HepG2 (cell line): ENCODE results near the gene UTP11. TPM values are rescaled to one million over a fixed set of nuclear protein-coding genes. Genes with fewer than 3 reads are reported as not detected.

Experiments
- RBAK ChIP-seq: sonication (generic); formaldehyde crosslinking; IDR thresholded peaks from 2 replicates; pipeline ENCODE4 v1.5.1; 2020; ENCODE audit warnings: mild to moderate bottlenecking, missing genetic modification reagents
- polyA plus RNA-seq, 8 experiments: library from polyadenylated mRNA; depleted of rRNA in 3 of 8; stranded (reverse) in 7 of 8; unstranded in 1 of 8; fragments of >200 nt; fragmentation: Illumina TruSeq in 4 of 8; extraction: Trizol in 4 of 8; gene quantifications; 2 replicates each; pipeline versions ENCODE4 v1.2.1 to v1.2.3, GENCODE V29; 2011 to 2016; ENCODE audit warnings: low read depth in 4 of 8, missing spikeins in 1 of 8, mixed read lengths in 1 of 8; ENCODE audit not compliant: insufficient read depth in 1 of 8
- total RNA-seq, 5 experiments: library from RNA; depleted of rRNA; stranded (reverse); fragments of >200 nt; fragmentation: Illumina TruSeq; extraction: Trizol; gene quantifications; 2 replicates each; pipeline ENCODE4 v1.2.3, GENCODE V29; 2016; ENCODE audit warnings: low read depth in 1 of 5
- TF ChIP-seq, protein P1 (sequence below): sonication (generic); formaldehyde crosslinking; IDR thresholded peaks from 2 replicates; pipeline ENCODE4 v1.4.0; 2020; ENCODE audit warnings: missing genetic modification reagents
- TF ChIP-seq, protein P2 (sequence below): sonication (generic); formaldehyde crosslinking; conservative IDR thresholded peaks from 2 replicates; pipeline ENCODE4 v1.4.0; 2020; ENCODE audit warnings: mild to moderate bottlenecking, missing genetic modification reagents, moderate library complexity

Gene UTP11
- total and polyA plus RNA-seq, 2 of the 13 experiments (the other 11 are each of a cell fraction or from before 2014, with no cell fraction given) = 13.5 to 44.8 TPM

DNA sequence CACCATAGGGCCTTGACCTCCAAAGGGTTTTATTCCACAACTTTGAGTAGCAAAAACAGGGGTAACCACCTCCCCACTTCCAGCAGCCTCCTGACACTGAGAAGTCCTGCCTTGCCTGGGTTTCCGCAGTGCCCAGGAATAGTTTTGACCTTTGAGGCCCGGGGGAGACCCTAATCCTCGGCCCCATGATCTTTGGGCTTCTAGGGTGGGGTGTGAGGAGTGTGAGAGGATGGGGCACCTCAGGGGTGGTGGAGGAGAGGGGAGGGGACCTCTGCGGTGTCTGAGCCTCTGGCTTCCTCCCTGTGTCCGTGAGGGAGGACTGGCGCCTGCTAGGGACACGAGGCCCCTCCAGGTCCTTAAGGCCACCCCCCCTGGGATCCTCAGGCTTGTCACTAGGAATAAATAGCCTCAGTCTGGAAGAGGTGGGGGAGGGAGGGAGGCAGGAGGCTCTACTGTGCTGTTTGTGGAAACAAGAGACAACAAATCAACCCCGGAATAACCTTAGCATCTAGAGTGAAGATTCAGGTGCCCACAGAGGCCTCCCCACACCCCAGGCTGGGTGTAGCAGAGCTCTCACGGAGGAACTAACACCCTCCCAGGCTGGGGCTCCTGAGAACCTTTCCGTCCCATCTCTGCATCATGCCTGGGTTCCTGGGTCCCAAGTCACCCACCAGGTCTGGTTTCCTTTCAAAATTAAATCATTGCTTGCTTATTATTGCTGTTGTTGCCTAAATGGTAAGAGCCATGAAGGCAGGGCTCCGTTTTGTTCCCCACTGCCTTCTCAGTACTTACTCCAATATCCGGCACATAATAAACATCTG is 6.3 kb upstream of the UTP11 start (continued):
- TF ChIP-seq, protein P1, sequence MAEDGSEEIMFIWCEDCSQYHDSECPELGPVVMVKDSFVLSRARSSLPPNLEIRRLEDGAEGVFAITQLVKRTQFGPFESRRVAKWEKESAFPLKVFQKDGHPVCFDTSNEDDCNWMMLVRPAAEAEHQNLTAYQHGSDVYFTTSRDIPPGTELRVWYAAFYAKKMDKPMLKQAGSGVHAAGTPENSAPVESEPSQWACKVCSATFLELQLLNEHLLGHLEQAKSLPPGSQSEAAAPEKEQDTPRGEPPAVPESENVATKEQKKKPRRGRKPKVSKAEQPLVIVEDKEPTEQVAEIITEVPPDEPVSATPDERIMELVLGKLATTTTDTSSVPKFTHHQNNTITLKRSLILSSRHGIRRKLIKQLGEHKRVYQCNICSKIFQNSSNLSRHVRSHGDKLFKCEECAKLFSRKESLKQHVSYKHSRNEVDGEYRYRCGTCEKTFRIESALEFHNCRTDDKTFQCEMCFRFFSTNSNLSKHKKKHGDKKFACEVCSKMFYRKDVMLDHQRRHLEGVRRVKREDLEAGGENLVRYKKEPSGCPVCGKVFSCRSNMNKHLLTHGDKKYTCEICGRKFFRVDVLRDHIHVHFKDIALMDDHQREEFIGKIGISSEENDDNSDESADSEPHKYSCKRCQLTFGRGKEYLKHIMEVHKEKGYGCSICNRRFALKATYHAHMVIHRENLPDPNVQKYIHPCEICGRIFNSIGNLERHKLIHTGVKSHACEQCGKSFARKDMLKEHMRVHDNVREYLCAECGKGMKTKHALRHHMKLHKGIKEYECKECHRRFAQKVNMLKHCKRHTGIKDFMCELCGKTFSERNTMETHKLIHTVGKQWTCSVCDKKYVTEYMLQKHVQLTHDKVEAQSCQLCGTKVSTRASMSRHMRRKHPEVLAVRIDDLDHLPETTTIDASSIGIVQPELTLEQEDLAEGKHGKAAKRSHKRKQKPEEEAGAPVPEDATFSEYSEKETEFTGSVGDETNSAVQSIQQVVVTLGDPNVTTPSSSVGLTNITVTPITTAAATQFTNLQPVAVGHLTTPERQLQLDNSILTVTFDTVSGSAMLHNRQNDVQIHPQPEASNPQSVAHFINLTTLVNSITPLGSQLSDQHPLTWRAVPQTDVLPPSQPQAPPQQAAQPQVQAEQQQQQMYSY (CRISPR knock-in tag) = no peak
- no peak for TF ChIP-seq RBAK (CRISPR knock-in tag)
- TF ChIP-seq, protein P2, sequence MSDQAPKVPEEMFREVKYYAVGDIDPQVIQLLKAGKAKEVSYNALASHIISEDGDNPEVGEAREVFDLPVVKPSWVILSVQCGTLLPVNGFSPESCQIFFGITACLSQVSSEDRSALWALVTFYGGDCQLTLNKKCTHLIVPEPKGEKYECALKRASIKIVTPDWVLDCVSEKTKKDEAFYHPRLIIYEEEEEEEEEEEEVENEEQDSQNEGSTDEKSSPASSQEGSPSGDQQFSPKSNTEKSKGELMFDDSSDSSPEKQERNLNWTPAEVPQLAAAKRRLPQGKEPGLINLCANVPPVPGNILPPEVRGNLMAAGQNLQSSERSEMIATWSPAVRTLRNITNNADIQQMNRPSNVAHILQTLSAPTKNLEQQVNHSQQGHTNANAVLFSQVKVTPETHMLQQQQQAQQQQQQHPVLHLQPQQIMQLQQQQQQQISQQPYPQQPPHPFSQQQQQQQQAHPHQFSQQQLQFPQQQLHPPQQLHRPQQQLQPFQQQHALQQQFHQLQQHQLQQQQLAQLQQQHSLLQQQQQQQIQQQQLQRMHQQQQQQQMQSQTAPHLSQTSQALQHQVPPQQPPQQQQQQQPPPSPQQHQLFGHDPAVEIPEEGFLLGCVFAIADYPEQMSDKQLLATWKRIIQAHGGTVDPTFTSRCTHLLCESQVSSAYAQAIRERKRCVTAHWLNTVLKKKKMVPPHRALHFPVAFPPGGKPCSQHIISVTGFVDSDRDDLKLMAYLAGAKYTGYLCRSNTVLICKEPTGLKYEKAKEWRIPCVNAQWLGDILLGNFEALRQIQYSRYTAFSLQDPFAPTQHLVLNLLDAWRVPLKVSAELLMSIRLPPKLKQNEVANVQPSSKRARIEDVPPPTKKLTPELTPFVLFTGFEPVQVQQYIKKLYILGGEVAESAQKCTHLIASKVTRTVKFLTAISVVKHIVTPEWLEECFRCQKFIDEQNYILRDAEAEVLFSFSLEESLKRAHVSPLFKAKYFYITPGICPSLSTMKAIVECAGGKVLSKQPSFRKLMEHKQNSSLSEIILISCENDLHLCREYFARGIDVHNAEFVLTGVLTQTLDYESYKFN (CRISPR knock-in tag) = peak; percentile 51
